CD4-positive, CD25-positive, alpha-beta regulatory T cell (primary cell): ENCODE results near the gene RAPGEF6. TPM values are rescaled to one million over a fixed set of nuclear protein-coding genes. Genes with fewer than 3 reads are reported as not detected.

Experiments
- ATAC-seq, 2 donors: fragments of 150-1000 bp; cut with Tn5 transposase; one replicate each; pipeline ENCODE4 v1.10.0; 2021; ENCODE audit warnings: low read depth in 2 of 2, moderate number of reproducible peaks in 2 of 2, moderate library complexity in 1 of 2
- DNase-seq, 3 donors: peaks; one replicate each; pipeline versions ENCODE4 v3.0.0 to v3.0.0-alpha.2; 2012 to 2022; ENCODE audit warnings: mixed read lengths in 1 of 3
- H3K27ac ChIP-seq: one replicate; pipeline ENCODE4 v1.7.0; 2013; ENCODE audit warnings: mild to moderate bottlenecking, low read length; ENCODE audit not compliant: insufficient read depth, poor library complexity, severe bottlenecking
- H3K27me3 ChIP-seq: one replicate; pipeline ENCODE4 v1.7.0; 2013; ENCODE audit warnings: low read length; ENCODE audit not compliant: control insufficient read depth, insufficient read depth
- H3K36me3 ChIP-seq: one replicate; pipeline ENCODE4 v1.7.0; 2013; ENCODE audit warnings: mild to moderate bottlenecking, low read length, moderate library complexity; ENCODE audit not compliant: control insufficient read depth, insufficient read depth
- H3K4me1 ChIP-seq: 2 replicates; pipeline ENCODE4 v1.7.0; 2013; ENCODE audit warnings: mild to moderate bottlenecking, low read length; ENCODE audit not compliant: insufficient read depth, control insufficient read depth, poor library complexity, severe bottlenecking
- H3K4me3 ChIP-seq: one replicate; pipeline ENCODE4 v1.7.0; 2013; ENCODE audit warnings: low read depth, mild to moderate bottlenecking, low read length, moderate library complexity
- H3K9me3 ChIP-seq, 2 experiments: 1 replicate in 1 of 2; 2 replicates in 1 of 2; pipeline ENCODE4 v1.7.0; 2013; ENCODE audit warnings: low read length in 2 of 2, mild to moderate bottlenecking in 1 of 2, moderate library complexity in 1 of 2; ENCODE audit not compliant: control insufficient read depth in 2 of 2
- H3K27ac Mint-ChIP-seq, 3 donors: one replicate each; pipeline ENCODE4 v1.8.0; 2020 to 2022; ENCODE audit warnings: mild to moderate bottlenecking in 3 of 3, mixed read lengths in 3 of 3, moderate library complexity in 2 of 3
- H3K27me3 Mint-ChIP-seq: one replicate; pipeline ENCODE4 v1.8.0; 2022; ENCODE audit warnings: mild to moderate bottlenecking, mixed read lengths
- H3K36me3 Mint-ChIP-seq: one replicate; pipeline ENCODE4 v1.8.0; 2020; ENCODE audit warnings: mixed read lengths
- H3K4me1 Mint-ChIP-seq, 4 donors: one replicate each; pipeline ENCODE4 v1.8.0; 2020 to 2022; ENCODE audit warnings: mixed read lengths in 4 of 4, mild to moderate bottlenecking in 1 of 4
- H3K4me3 Mint-ChIP-seq, 4 donors: one replicate each; pipeline ENCODE4 v1.8.0; 2020 to 2022; ENCODE audit warnings: mild to moderate bottlenecking in 4 of 4, mixed read lengths in 4 of 4, moderate library complexity in 3 of 4
- H3K9me3 Mint-ChIP-seq, 7 donors: one replicate each; pipeline ENCODE4 v1.8.0; 2020 to 2022; ENCODE audit warnings: mixed read lengths in 7 of 7, mild to moderate bottlenecking in 3 of 7, moderate library complexity in 2 of 7
- polyA plus RNA-seq, 4 donors: library from polyadenylated mRNA; unstranded; fragments of 300-500 nt; fragmentation: Illumina TruSeq; gene quantifications; one replicate each; pipeline ENCODE4 v1.2.3, GENCODE V29; 2021
- total RNA-seq: library from RNA; stranded (reverse); gene quantifications from one replicate; pipeline ENCODE4 v1.2.3, GENCODE V29; 2022

RAPGEF6 gene
- total and polyA plus RNA-seq, 5 donors from 2014 or later, result 24.4 to 66.6 (median 34.1) TPM

GRCh38 chr5:131525805-131526204 lies 109.2 kb downstream of the RAPGEF6 start:
- peaks cover 6% of the 10 kb centered on the region for H3K36me3 ChIP-seq
- ATAC-seq, result no peak
- Mint-ChIP-seq H3K27me3 (peaks cover 4% of the 10 kb centered on the region), H3K4me3 (peak overlapping the region; percentile 9 to 70 (median 34)), H3K9me3 (no peaks in the 10 kb centered on the region), H3K36me3 (peaks cover 24% of the 10 kb centered on the region), H3K27ac (peak overlapping the region in 2 of 3 donors; percentile 33 to 83), H3K4me1 (peaks cover 51 to 80% (median 63%) of the 10 kb centered on the region in 4 donors)
- H3K4me3 ChIP-seq, result peak overlapping the region; percentile 37
- H3K27me3 ChIP-seq, result no peaks in the 10 kb centered on the region
- DNase-seq, result no peak
- H3K27ac ChIP-seq, result no peak overlapping the region
- peaks cover 57% of the 10 kb centered on the region for H3K4me1 ChIP-seq
- no peaks in the 10 kb centered on the region for H3K9me3 ChIP-seq

- H3K36me3 Mint-ChIP-seq, result peaks cover 33% of the 10 kb centered on the region
- H3K4me3 Mint-ChIP-seq, result no peak overlapping the region
- no peak overlapping the region for H3K27ac Mint-ChIP-seq
- DNase-seq, result no peak
- Histone ChIP-seq H3K9me3 (no peaks in the 10 kb centered on the region), H3K4me1 (peaks cover 44% of the 10 kb centered on the region), H3K36me3 (peaks cover 19% of the 10 kb centered on the region), H3K27ac (no peak overlapping the region), H3K4me3 (peak overlapping the region; percentile 2), H3K27me3 (no peaks in the 10 kb centered on the region)
- H3K27me3 Mint-ChIP-seq, result peaks cover 4% of the 10 kb centered on the region
- no peak for ATAC-seq
- H3K4me1 Mint-ChIP-seq, result peaks cover 51 to 78% (median 63%) of the 10 kb centered on the region in 4 donors
- no peaks in the 10 kb centered on the region for H3K9me3 Mint-ChIP-seq
These were observed 110.6 kb downstream of the RAPGEF6 start for GRCh38 chr5:131524431-131524830.

DNA sequence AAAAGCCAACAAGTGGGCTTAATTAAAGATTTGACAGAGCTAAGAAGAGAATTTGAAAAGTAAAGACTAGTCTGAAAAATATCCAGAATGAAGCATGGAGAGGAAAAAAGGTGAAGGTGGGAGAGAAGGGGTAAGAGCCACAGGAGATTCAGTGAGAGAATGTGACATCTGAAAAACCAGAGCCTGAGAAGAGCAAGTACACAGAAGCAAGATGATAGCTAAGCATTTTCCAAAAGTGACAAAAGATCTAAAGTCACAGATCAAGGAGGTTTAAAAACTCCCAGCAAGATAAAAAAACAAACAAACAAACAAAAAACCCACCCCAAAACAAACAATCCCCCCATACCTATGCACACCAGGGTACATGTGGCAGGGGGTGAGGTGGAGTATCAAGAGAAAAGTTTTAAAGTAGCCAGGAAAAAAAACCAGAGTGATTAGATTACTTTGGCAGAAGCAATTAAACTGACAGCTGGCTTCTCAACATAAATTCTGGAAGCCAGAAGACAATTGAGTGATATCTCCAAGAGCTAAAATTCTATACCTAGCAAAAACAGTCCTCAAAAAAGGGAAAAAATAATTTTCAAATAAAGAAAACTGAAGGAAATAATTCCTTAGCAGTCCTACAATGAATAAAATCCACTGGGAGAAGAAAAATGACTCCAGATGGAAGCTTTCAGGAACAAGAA lies 111.4 kb downstream of the RAPGEF6 start:
- Mint-ChIP-seq H3K9me3 (no peaks in the 10 kb centered on the region), H3K27me3 (peaks cover 4% of the 10 kb centered on the region), H3K36me3 (peaks cover 32% of the 10 kb centered on the region), H3K27ac (peak overlapping the region in 2 of 3 donors; percentile 32 to 74), H3K4me1 (peaks cover 48 to 77% (median 60%) of the 10 kb centered on the region in 4 donors), H3K4me3 (peak overlapping the region in 2 of 4 donors; percentile 43 to 69)
- Histone ChIP-seq H3K27me3 (no peaks in the 10 kb centered on the region), H3K4me3 (peak overlapping the region; percentile 23), H3K27ac (no peak overlapping the region), H3K4me1 (peaks cover 36% of the 10 kb centered on the region), H3K36me3 (peaks cover 26% of the 10 kb centered on the region), H3K9me3 (no peaks in the 10 kb centered on the region)
- ATAC-seq (no peak), DNase-seq (no peak)

- H3K27me3 Mint-ChIP-seq, result no peaks in the 10 kb centered on the region
- H3K4me3 Mint-ChIP-seq, result no peak overlapping the region
- no peak overlapping the region for H3K27ac Mint-ChIP-seq
- no peak overlapping the region for H3K27ac ChIP-seq
- no peak for DNase-seq
- H3K9me3 ChIP-seq, result no peaks in the 10 kb centered on the region
- H3K9me3 Mint-ChIP-seq, result no peaks in the 10 kb centered on the region
- no peaks in the 10 kb centered on the region for H3K27me3 ChIP-seq
- H3K4me1 Mint-ChIP-seq, result peaks cover 39 to 73% (median 54%) of the 10 kb centered on the region in 4 donors
- peaks cover 30% of the 10 kb centered on the region for H3K36me3 Mint-ChIP-seq
- H3K36me3 ChIP-seq, result peaks cover 33% of the 10 kb centered on the region
- ATAC-seq, result no peak
- H3K4me1 ChIP-seq, result peaks cover 20% of the 10 kb centered on the region
- H3K4me3 ChIP-seq, result no peak overlapping the region
These were observed 113.8 kb downstream of the RAPGEF6 start for GRCh38 chr5:131521252-131521651.

DNA sequence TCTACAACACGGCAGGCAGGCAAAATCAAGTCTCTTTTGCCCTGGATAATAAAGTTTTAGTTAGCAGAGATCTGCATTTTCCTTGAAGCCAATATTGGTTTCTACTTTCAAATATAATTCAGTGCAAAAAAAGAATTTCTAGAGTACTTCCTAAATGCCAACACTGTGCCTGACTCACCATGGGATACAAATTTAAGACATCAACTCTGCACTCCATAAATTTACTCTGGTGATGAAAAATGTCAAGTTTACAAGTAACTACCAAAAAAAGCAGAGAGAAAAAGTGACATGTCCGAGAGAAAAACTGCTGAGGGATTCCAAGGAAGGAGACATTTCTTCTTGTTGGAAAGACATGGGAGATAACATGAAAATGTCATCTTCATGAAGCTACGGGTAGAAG lies 119.7 kb downstream of the RAPGEF6 start:
- Histone ChIP-seq H3K4me1 (peaks cover 25% of the 10 kb centered on the region), H3K27ac (peak overlapping the region; percentile 58), H3K4me3 (peak overlapping the region; percentile 90), H3K36me3 (peaks cover 38% of the 10 kb centered on the region), H3K27me3 (no peaks in the 10 kb centered on the region), H3K9me3 (no peaks in the 10 kb centered on the region)
- peaks cover 0 to 2% (median 0%) of the 10 kb centered on the region in 7 donors for H3K9me3 Mint-ChIP-seq
- H3K27ac Mint-ChIP-seq, result peak overlapping the region; percentile 61 to 85 (median 64)
- peaks cover 42 to 71% (median 55%) of the 10 kb centered on the region in 4 donors for H3K4me1 Mint-ChIP-seq
- ATAC-seq, result no peak
- peaks cover 37% of the 10 kb centered on the region for H3K36me3 Mint-ChIP-seq
- DNase-seq, result no peak
- no peaks in the 10 kb centered on the region for H3K27me3 Mint-ChIP-seq
- H3K4me3 Mint-ChIP-seq, result peak overlapping the region; percentile 75 to 93 (median 80)

GRCh38 chr5:131514316-131515283 lies 120.4 kb downstream of the RAPGEF6 start:
- Mint-ChIP-seq H3K27me3 (no peaks in the 10 kb centered on the region), H3K27ac (peak overlapping the region; percentile 61 to 85 (median 64)), H3K9me3 (peaks cover 0 to 2% (median 0%) of the 10 kb centered on the region in 7 donors), H3K4me1 (peaks cover 46 to 75% (median 60%) of the 10 kb centered on the region in 4 donors), H3K36me3 (peaks cover 39% of the 10 kb centered on the region), H3K4me3 (peak overlapping the region; percentile 75 to 93 (median 80))
- Histone ChIP-seq H3K4me1 (peaks cover 25% of the 10 kb centered on the region), H3K27ac (peak overlapping the region; percentile 58), H3K27me3 (no peaks in the 10 kb centered on the region), H3K4me3 (peak overlapping the region; percentile 90), H3K9me3 (no peaks in the 10 kb centered on the region), H3K36me3 (peaks cover 40% of the 10 kb centered on the region)
- peak; percentile 6 to 64 (median 56) for DNase-seq
- peak; percentile 78 to 82 for ATAC-seq

DNA sequence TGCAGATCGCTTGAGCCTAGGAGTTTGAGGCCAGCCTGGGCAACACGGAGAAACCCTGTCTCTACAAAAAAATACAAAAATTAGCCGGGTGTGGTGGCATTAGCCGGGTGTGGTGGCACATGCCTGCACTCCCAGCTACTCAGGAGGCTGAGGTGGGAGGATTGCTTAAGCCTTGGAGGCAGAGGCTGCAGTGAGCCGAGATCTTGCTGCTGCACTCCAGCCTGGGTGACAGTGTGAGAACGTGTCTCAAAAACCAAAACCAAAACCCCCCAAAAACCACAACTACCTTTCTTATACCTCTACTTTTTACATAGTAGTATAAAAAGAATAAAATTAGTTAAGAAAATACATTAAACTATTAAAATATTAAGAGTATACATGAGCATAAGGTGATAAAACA lies 121.2 kb downstream of the RAPGEF6 start:
- Histone ChIP-seq H3K27ac (peak overlapping the region; percentile 58), H3K9me3 (no peaks in the 10 kb centered on the region), H3K36me3 (peaks cover 36% of the 10 kb centered on the region), H3K27me3 (no peaks in the 10 kb centered on the region), H3K4me1 (peaks cover 25% of the 10 kb centered on the region), H3K4me3 (peak overlapping the region; percentile 90)
- H3K27ac Mint-ChIP-seq, result peak overlapping the region; percentile 51 to 82 (median 68)
- H3K4me3 Mint-ChIP-seq, result peak overlapping the region in 2 of 4 donors; percentile 24 to 26
- peaks cover 36% of the 10 kb centered on the region for H3K36me3 Mint-ChIP-seq
- H3K27me3 Mint-ChIP-seq, result no peaks in the 10 kb centered on the region
- peaks cover 43 to 68% (median 59%) of the 10 kb centered on the region in 4 donors for H3K4me1 Mint-ChIP-seq
- ATAC-seq (no peak), DNase-seq (no peak)
- H3K9me3 Mint-ChIP-seq, result peaks cover 0 to 2% (median 0%) of the 10 kb centered on the region in 7 donors
